ENCODE results near the gene CCDC158. TPM values are rescaled to one million over a fixed set of nuclear protein-coding genes. Genes with fewer than 3 reads are reported as not detected.

Gene CCDC158
- polyA plus RNA-seq, 1 of the 3 experiments (the other 2 are of a cell fraction), result not detected

DNA sequence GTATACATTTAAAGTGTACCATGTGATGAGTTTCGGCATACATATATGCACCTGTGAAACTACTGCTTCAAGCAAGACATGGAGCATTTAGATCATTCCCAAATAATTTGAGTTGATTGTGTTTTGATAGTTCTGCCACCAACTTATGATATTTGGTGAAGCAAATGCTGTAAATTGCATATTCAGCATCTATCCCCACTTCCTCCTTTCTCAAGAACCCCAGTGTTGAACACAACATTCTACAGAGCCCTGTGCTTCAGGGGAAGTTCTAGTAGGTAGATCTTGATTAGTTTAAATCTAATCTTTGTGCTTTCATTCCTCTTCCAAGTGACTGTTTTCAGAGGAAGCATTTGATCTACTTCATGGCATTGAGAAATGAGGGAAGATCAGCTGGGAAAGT lies 8.7 kb upstream of the CCDC158 start:
- no peaks in the 10 kb centered on the region for H3K79me2 ChIP-seq (ENCODE audit: insufficient read depth)
- H3F3A ChIP-seq (replicated peaks; ENCODE audit: insufficient read depth), result no peaks in the 10 kb centered on the region
- no peaks in the 10 kb centered on the region for H4K20me1 ChIP-seq (ENCODE audit: insufficient read depth)
- H3K36me3 ChIP-seq (replicated peaks in 1 of 2; ENCODE audit: control insufficient read depth in 1 of 2, insufficient read depth in 2 of 2, low read length in 1 of 2), result no peaks in the 10 kb centered on the region
- no peaks in the 10 kb centered on the region for H3K4me1 ChIP-seq (ENCODE audit: control insufficient read depth in 1 of 2, insufficient read depth in 2 of 2, low read depth in 1 of 2, low read length in 1 of 2)
- WGBS (ENCODE audit: low lambda C conversion rate), result 100% methylated on average over 1 of the region's 1 CpG
- no peaks in the 10 kb centered on the region for H3K27me3 ChIP-seq (ENCODE audit: insufficient read depth)
- H3K4me3 ChIP-seq (ENCODE audit: low read depth in 2 of 2, low read length in 1 of 2), result no peak overlapping the region
- TF ChIP-seq NFIC (IDR thresholded peaks at IDR 0.05; ENCODE audit: borderline replicate concordance) (no peak), FOXJ3 (CRISPR knock-in tag; IDR thresholded peaks at IDR 0.05) (no peak), TEAD4 (IDR thresholded peaks at IDR 0.05; ENCODE audit: borderline replicate concordance, insufficient read depth) (no peak), CHD2 (IDR thresholded peaks at IDR 0.05; ENCODE audit: low read length, partially characterized antibody) (no peak), POLR2AphosphoS5 (IDR thresholded peaks at IDR 0.05; ENCODE audit: low read depth, low read length) (no peak), JUND (IDR thresholded peaks at IDR 0.05) (no peak), NRF1 (IDR thresholded peaks at IDR 0.05; ENCODE audit: low read depth, low read length) (no peak), RXRA (IDR thresholded peaks at IDR 0.05; ENCODE audit: borderline replicate concordance, low read depth) (no peak), TCF12 (IDR thresholded peaks at IDR 0.05) (no peak), EZH2phosphoT487 (IDR thresholded peaks at IDR 0.05; ENCODE audit: borderline replicate concordance, low read depth) (no peak)
- TF ChIP-seq, protein P1, sequence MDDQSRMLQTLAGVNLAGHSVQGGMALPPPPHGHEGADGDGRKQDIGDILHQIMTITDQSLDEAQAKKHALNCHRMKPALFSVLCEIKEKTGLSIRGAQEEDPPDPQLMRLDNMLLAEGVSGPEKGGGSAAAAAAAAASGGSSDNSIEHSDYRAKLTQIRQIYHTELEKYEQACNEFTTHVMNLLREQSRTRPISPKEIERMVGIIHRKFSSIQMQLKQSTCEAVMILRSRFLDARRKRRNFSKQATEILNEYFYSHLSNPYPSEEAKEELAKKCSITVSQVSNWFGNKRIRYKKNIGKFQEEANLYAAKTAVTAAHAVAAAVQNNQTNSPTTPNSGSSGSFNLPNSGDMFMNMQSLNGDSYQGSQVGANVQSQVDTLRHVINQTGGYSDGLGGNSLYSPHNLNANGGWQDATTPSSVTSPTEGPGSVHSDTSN (IDR thresholded peaks at IDR 0.05), result no peak
- TF ChIP-seq, protein P2, sequence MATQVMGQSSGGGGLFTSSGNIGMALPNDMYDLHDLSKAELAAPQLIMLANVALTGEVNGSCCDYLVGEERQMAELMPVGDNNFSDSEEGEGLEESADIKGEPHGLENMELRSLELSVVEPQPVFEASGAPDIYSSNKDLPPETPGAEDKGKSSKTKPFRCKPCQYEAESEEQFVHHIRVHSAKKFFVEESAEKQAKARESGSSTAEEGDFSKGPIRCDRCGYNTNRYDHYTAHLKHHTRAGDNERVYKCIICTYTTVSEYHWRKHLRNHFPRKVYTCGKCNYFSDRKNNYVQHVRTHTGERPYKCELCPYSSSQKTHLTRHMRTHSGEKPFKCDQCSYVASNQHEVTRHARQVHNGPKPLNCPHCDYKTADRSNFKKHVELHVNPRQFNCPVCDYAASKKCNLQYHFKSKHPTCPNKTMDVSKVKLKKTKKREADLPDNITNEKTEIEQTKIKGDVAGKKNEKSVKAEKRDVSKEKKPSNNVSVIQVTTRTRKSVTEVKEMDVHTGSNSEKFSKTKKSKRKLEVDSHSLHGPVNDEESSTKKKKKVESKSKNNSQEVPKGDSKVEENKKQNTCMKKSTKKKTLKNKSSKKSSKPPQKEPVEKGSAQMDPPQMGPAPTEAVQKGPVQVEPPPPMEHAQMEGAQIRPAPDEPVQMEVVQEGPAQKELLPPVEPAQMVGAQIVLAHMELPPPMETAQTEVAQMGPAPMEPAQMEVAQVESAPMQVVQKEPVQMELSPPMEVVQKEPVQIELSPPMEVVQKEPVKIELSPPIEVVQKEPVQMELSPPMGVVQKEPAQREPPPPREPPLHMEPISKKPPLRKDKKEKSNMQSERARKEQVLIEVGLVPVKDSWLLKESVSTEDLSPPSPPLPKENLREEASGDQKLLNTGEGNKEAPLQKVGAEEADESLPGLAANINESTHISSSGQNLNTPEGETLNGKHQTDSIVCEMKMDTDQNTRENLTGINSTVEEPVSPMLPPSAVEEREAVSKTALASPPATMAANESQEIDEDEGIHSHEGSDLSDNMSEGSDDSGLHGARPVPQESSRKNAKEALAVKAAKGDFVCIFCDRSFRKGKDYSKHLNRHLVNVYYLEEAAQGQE (IDR thresholded peaks at IDR 0.05; ENCODE audit: low read depth, low read length), result no peak
- TF ChIP-seq, protein P3, sequence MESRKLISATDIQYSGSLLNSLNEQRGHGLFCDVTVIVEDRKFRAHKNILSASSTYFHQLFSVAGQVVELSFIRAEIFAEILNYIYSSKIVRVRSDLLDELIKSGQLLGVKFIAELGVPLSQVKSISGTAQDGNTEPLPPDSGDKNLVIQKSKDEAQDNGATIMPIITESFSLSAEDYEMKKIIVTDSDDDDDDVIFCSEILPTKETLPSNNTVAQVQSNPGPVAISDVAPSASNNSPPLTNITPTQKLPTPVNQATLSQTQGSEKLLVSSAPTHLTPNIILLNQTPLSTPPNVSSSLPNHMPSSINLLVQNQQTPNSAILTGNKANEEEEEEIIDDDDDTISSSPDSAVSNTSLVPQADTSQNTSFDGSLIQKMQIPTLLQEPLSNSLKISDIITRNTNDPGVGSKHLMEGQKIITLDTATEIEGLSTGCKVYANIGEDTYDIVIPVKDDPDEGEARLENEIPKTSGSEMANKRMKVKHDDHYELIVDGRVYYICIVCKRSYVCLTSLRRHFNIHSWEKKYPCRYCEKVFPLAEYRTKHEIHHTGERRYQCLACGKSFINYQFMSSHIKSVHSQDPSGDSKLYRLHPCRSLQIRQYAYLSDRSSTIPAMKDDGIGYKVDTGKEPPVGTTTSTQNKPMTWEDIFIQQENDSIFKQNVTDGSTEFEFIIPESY (IDR thresholded peaks at IDR 0.05; ENCODE audit: borderline replicate concordance, low read depth), result no peak
- no peaks in the 10 kb centered on the region for H3K9me3 ChIP-seq
- H3K9ac ChIP-seq, result no peak overlapping the region
- H2AFZ ChIP-seq (ENCODE audit: low read depth), result no peak overlapping the region
- ChIA-PET POLR2A (no interaction called here), CTCF (interaction anchor here (0.6 to 9.0 kb wide), 11 partner anchors 8 to 775 kb away, joined by 3 to 192 read pairs (median 9); partner anchors contain the start of genes CCDC158 and STBD1)
- H3K4me2 ChIP-seq, result no peak overlapping the region
- no peak for DNase-seq
- H3K27ac ChIP-seq (ENCODE audit: low read depth in 2 of 2, low read length in 1 of 2), result no peak overlapping the region
- no peaks in the 10 kb centered on the region for H3K9me2 ChIP-seq
